MM.1S (cell line): Measurements from ENCODE around the gene LRRC34.

Source experiments
- DNase-seq: peaks from one replicate; pipeline ENCODE4 v3.0.0-alpha.2; 2015
- H2AFZ ChIP-seq: fragments of 300-600 bp; sonication (generic); 2 replicates; pipeline ENCODE4 v1.6.0; 2016; ENCODE audit warnings: antibody characterized with exemption, low read length
- H3F3A ChIP-seq: fragments of 300-600 bp; sonication (generic); 2 replicates; pipeline ENCODE4 v1.6.1; 2016; ENCODE audit warnings: mild to moderate bottlenecking, antibody characterized with exemption, low read length, moderate library complexity, mixed read lengths; ENCODE audit not compliant: insufficient read depth
- H3K27ac ChIP-seq: fragments of 300-600 bp; sonication (generic); 2 replicates; pipeline ENCODE4 v1.5.1; 2016; ENCODE audit warnings: mild to moderate bottlenecking, low read length
- H3K27me3 ChIP-seq: fragments of 300-600 bp; sonication (generic); replicated peaks from 2 replicates; pipeline ENCODE4 v1.6.0; 2016; ENCODE audit warnings: low read length; ENCODE audit not compliant: insufficient read depth
- H3K36me3 ChIP-seq: fragments of 300-600 bp; sonication (generic); replicated peaks from 2 replicates; pipeline ENCODE4 v1.6.1; 2016; ENCODE audit warnings: mild to moderate bottlenecking, low read length, mixed read lengths; ENCODE audit not compliant: insufficient read depth
- H3K4me1 ChIP-seq: fragments of 300-600 bp; sonication (generic); 2 replicates; pipeline ENCODE4 v1.6.1; 2016; ENCODE audit warnings: low read length, mixed read lengths
- H3K4me2 ChIP-seq: fragments of 300-600 bp; sonication (generic); 2 replicates; pipeline ENCODE4 v1.6.0; 2016; ENCODE audit warnings: low read depth, low read length
- H3K4me3 ChIP-seq: fragments of 300-600 bp; sonication (generic); 2 replicates; pipeline ENCODE4 v1.5.1; 2016; ENCODE audit warnings: low read length, mixed read lengths
- H3K79me2 ChIP-seq: fragments of 300-600 bp; sonication (generic); 2 replicates; pipeline ENCODE4 v1.6.1; 2016; ENCODE audit warnings: mixed run types, low read length, mixed read lengths
- H3K9ac ChIP-seq: fragments of 300-600 bp; sonication (generic); 2 replicates; pipeline ENCODE4 v1.6.1; 2016; ENCODE audit warnings: low read length, mixed read lengths
- H3K9me2 ChIP-seq: fragments of 300-600 bp; sonication (generic); replicated peaks from 2 replicates; pipeline ENCODE4 v1.6.1; 2016; ENCODE audit warnings: mild to moderate bottlenecking, low read length, mixed read lengths; ENCODE audit not compliant: insufficient read depth
- H3K9me3 ChIP-seq: fragments of 300-600 bp; sonication (generic); replicated peaks from 2 replicates; pipeline ENCODE4 v1.6.1; 2016; ENCODE audit warnings: mild to moderate bottlenecking, low read length, mixed read lengths; ENCODE audit not compliant: insufficient read depth
- H4K20me1 ChIP-seq: fragments of 300-600 bp; sonication (generic); 2 replicates; pipeline ENCODE4 v1.6.1; 2016; ENCODE audit warnings: mild to moderate bottlenecking, low read length, moderate library complexity, mixed read lengths; ENCODE audit not compliant: insufficient read depth
- CTCF ChIP-seq: fragments of 300-600 bp; sonication (generic); IDR thresholded peaks from 2 replicates; pipeline ENCODE4 v1.5.1; 2016; ENCODE audit warnings: antibody characterized with exemption, low read length, mixed read lengths
- EZH2 ChIP-seq: fragments of 300-600 bp; sonication (generic); optimal IDR thresholded peaks from 2 replicates; pipeline ENCODE3; 2017; ENCODE audit warnings: low read depth, mild to moderate bottlenecking, antibody characterized with exemption, low read length, mixed read lengths
- EZH2phosphoT487 ChIP-seq: fragments of 300-600 bp; sonication (generic); IDR thresholded peaks from 2 replicates; pipeline ENCODE4 v1.6.1; 2018; ENCODE audit warnings: antibody characterized with exemption, low read length

LRRC34 gene

GRCh38 chr3:169812332-169813235 lies at the start of gene LRRC34, which contains the start of gene LRRIQ4:
Gene LRRC34, minus strand, starts transcription at chr3:169812904. Its CDS starts 356 bp downstream, at chr3:169812548.
Gene LRRIQ4, plus strand, starts transcription at chr3:169812870. Its CDS starts 9,052 bp downstream, at chr3:169821922.
- no peak for TF ChIP-seq EZH2
- no peak for TF ChIP-seq EZH2phosphoT487
- no peak for TF ChIP-seq CTCF
- Histone ChIP-seq H3K9me3 (0 out of 2 replicates have a peak, but pooled peaks cover 4% of the 10 kb centered on the region), H3K27ac (peak within 1 kb of the TSS; percentile 23; the same call in 1 of the 2 replicates), H3K79me2 (no peaks in the 10 kb centered on the region), H3K9ac (peak within 1 kb of the TSS; percentile 56), H3K4me3 (peak within 1 kb of the TSS; percentile 66), H3K4me2 (peak within 1 kb of the TSS; percentile 93), H3K36me3 (no peaks in the 10 kb centered on the region), H4K20me1 (no peaks in the 10 kb centered on the region), H3K27me3 (no peaks in the 10 kb centered on the region), H3K4me1 (no peaks in the 10 kb centered on the region), H2AFZ (peak within 1 kb of the TSS; percentile 94), H3F3A (peaks cover 10% of the 10 kb centered on the region; the same call in 1 of the 2 replicates), H3K9me2 (no peaks in the 10 kb centered on the region)
- peak; percentile 93 for DNase-seq

- Histone ChIP-seq H3K9me3 (no peaks in the 10 kb centered on the region), H3K27me3 (0 out of 2 replicates have a peak, but pooled peaks cover 2% of the 10 kb centered on the region), H2AFZ (no peak overlapping the region), H3K79me2 (no peaks in the 10 kb centered on the region), H3K9me2 (no peaks in the 10 kb centered on the region), H4K20me1 (no peaks in the 10 kb centered on the region), H3K36me3 (no peaks in the 10 kb centered on the region), H3K4me2 (no peak overlapping the region), H3F3A (no peaks in the 10 kb centered on the region), H3K4me3 (no peak overlapping the region), H3K9ac (no peak overlapping the region), H3K4me1 (peaks cover 10% of the 10 kb centered on the region), H3K27ac (no peak overlapping the region)
- DNase-seq: no peak
- TF ChIP-seq EZH2: no peak
- TF ChIP-seq CTCF: no peak
- TF ChIP-seq EZH2phosphoT487: no peak
Observed at GRCh38 chr3:169861871-169862270, 49.2 kb upstream of the LRRC34 start.

GRCh38 chr3:169857811-169858210 lies 45.1 kb upstream of the LRRC34 start:
- TF ChIP-seq EZH2phosphoT487 (no peak), EZH2 (no peak), CTCF (no peak)
- no peaks in the 10 kb centered on the region for H4K20me1 ChIP-seq
- H3K4me1 ChIP-seq: no peaks in the 10 kb centered on the region
- H3K4me3 ChIP-seq: no peak overlapping the region
- H3K9ac ChIP-seq: no peak overlapping the region
- no peak overlapping the region for H3K4me2 ChIP-seq
- DNase-seq: no peak
- no peak overlapping the region for H3K27ac ChIP-seq
- no peaks in the 10 kb centered on the region for H3F3A ChIP-seq
- H3K27me3 ChIP-seq: no peaks in the 10 kb centered on the region
- no peaks in the 10 kb centered on the region for H3K9me2 ChIP-seq
- H3K9me3 ChIP-seq: no peaks in the 10 kb centered on the region
- H3K79me2 ChIP-seq: no peaks in the 10 kb centered on the region
- no peaks in the 10 kb centered on the region for H3K36me3 ChIP-seq
- H2AFZ ChIP-seq: no peak overlapping the region
